ENCODE measurements around the gene MIOS.
"Not testable (repeated sequence)": the region's sequence is repeated elsewhere in the genome, so short reads cannot be mapped to it uniquely, and the experiment has no call there.

Gene MIOS

DNA sequence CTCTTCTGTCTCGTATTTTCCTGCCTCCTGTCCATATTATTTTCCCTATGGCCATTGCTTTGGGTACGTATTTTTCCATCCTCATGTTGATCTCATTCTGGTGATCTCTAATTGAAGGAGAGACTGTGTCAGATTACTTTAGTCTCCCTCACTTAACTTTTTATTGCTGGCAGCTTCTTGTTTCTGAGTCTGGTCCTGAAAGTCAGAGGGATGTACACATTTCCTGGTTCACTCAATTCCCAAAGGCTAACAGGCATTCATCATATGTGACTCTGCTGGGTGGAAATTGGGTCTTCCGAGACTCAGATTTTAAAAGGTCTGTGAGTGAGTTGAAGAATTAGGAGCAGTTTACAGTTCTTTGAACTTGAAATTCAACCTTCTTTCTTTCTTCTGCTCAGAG, 84.8 kb downstream of the MIOS start:
- DNase-seq = no peak

DNA sequence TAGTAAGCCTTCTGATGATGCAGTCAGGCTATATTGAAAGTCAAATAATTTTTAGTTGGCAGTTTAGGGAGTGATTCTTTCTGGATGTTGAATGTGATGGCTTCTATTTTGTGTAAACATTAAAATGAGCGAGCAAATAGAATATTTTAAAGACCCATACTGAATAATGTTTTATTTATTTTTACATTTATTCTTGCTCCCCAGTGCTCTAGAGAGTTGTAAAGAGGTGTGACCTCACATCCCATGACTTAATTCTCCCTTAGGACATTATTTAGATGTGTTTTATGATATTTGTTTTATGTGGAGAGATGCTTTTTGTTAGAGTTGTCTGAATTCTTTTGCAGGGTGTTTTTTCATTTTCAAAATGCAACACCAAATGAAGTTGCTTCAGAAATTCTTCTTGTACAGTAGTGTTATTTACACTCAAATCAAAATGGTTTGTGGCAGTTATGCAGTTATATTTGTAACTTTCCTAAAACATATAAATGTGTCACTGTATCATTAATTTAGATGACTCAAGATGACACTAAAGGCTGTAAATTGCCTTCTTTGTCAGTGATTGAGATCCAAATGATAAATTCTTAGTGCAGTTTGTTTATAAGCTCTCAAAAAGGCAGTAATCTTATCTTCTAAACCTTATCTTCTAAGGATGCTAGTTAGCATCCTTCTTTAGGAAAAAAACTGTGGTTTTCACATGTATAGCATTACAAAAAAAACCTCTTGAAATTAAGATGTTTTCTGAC, 86.3 kb downstream of the MIOS start:
- no peak for DNase-seq

DNA sequence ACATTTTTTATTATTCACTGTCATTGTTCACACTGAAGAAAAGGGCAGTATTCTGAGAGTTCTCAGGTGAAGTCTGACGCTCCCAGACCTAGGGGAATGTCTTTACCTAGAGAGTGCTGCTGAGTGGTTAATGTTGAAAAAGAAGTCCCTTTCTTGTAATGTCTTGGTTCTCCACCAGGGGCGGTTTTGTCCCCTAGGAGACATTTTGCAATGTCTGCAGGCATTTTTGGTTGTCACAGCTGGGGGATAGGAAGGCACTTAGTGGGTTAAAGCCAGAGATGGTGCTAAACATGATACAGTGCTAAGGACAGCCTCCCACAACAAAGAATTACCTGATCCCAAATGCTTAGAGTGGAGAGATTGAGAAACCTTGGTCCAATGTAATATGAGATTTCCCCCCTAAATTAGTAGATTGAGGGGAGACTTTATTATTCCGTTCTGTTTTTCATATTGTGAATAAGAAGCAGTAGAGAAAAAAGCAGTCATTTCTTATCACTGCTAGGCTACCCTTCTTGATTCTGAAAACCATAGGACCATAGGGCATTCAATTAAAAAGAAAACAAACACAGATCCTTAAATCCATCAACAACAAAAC, 87.0 kb downstream of the MIOS start:
- peak; percentile 14 for DNase-seq

DNA sequence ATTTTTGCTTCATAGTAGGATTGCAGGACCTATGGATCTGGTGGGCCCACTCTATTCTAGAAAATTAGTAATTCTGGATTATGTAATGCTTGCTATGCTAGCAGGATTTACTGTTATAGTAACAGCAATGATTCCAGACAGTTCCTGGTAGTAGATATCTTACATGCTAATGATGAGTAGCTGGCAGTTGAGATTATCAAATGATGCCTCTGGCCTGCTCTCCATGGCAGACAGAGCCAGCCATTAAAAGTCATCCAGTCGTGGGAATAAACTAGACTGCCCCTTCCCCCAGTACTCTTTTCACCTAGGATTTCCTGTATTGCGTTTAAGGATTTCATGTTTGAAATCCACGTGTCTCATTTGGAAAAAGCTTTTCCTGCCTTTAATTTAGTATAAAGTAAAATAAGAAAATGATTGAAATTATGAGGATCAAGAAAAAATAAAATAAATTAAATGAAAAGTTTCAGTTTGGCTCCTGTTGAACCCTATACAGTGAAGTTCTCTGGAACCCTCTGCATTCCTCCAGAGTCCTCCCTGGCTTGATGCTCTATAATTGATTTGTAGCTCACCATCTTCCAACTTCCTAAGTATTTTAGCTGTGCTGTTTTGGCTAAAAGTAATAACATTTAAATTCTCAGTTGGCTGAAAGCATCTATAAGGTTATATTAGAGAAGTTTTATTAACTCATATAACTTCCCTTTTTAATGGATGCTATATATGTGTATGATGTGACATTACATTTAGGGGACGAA, 88.5 kb downstream of the MIOS start:
- no peak for DNase-seq

DNA sequence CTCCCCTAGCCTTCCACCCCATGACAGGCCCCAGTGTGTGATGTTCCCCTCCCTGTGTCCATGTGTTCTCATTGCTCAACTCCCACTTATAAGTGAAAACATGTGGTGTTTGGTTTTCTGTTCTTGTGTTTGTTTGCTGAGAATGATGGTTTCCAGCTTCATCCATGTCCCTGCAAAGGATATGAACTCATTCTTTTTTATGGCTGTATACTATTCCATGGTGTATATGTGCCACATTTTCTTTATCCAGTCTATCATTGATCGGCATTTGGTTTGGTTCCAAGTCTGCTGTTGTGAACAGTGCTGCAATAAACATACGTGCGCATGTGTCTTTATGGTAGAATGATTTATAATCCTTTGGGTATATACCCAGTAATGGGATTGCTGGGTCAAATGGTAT, 89.8 kb downstream of the MIOS start:
- not testable (repeated sequence) for DNase-seq

Measured in fibroblast of skin of right biceps (primary cell).